Bronchial epithelial cell (primary cell): ENCODE measurements around the gene NUP93. TPM values are rescaled to one million over a fixed set of nuclear protein-coding genes. Genes with fewer than 3 reads are reported as not detected.
"Not testable (repeated sequence)": the region's sequence is repeated elsewhere in the genome, so short reads cannot be mapped to it uniquely, and the experiment has no call there.

Source experiments
- DNase-seq: peaks from one replicate; pipeline ENCODE4 v3.0.0-alpha.2; 2010; ENCODE audit warnings: low read depth
- FAIRE-seq: peaks from 2 replicates; lab custom pipeline; 2011; peaks lifted over from hg19 to GRCh38; lab: Jason Lieb, UNC
- H3K27me3 ChIP-seq: 2 replicates; pipeline ENCODE4 v1.5.1; 2011; ENCODE audit warnings: low read length; ENCODE audit not compliant: control insufficient read depth, insufficient read depth
- H3K36me3 ChIP-seq: 2 replicates; pipeline ENCODE4 v1.5.1; 2011; ENCODE audit warnings: low read length; ENCODE audit not compliant: control insufficient read depth, insufficient read depth
- H3K4me3 ChIP-seq: 2 replicates; pipeline ENCODE4 v1.5.1; 2011; ENCODE audit warnings: mild to moderate bottlenecking, low read depth, low read length, control low read depth
- total RNA-seq: library from RNA; depleted of rRNA; stranded (reverse); fragments of >200 nt; gene quantifications from 2 replicates; pipeline ENCODE4 v1.2.1, GENCODE V29; 2014
- TF ChIP-seq, protein P1 (sequence below): IDR thresholded peaks from 2 replicates; pipeline ENCODE4 v1.5.1; 2011; ENCODE audit warnings: mild to moderate bottlenecking, moderate library complexity, low read length, control low read depth, inconsistent platforms; ENCODE audit not compliant: insufficient read depth, severe bottlenecking

The NUP93 gene
- total RNA-seq, 1 donor from 2014 or later: 47.4 TPM

DNA sequence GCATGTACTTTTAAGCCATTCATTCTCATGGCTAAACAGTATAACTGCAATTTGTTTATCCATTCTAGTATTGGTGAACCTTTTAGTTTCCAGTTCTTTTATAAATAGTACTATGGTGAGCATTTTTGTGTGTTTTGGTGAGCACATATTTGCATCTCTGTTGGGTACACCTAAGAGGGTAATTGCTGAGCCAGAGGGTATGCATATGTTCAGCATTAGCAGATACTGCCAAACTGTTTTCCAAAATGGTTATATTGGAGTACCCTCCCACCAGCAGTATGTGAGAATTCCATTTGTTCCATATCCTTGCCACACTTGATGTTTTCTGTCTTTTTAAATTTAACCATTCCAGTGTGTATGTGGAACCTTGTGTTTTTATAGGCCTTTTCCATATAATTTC lies 81.0 kb downstream of the NUP93 start:
- H3K36me3 ChIP-seq: peaks cover 3% of the 10 kb centered on the region
- FAIRE-seq (no peak), DNase-seq (no peak)

GRCh38 chr16:56811602-56812001 lies 81.7 kb downstream of the NUP93 start:
- not testable (repeated sequence) for H3K4me3 ChIP-seq, FAIRE-seq, H3K27me3 ChIP-seq, H3K36me3 ChIP-seq, DNase-seq

More for the DNA sequence above, 81.0 kb downstream of the NUP93 start:
- H3K4me3 ChIP-seq: no peak overlapping the region
- TF ChIP-seq, protein P1, sequence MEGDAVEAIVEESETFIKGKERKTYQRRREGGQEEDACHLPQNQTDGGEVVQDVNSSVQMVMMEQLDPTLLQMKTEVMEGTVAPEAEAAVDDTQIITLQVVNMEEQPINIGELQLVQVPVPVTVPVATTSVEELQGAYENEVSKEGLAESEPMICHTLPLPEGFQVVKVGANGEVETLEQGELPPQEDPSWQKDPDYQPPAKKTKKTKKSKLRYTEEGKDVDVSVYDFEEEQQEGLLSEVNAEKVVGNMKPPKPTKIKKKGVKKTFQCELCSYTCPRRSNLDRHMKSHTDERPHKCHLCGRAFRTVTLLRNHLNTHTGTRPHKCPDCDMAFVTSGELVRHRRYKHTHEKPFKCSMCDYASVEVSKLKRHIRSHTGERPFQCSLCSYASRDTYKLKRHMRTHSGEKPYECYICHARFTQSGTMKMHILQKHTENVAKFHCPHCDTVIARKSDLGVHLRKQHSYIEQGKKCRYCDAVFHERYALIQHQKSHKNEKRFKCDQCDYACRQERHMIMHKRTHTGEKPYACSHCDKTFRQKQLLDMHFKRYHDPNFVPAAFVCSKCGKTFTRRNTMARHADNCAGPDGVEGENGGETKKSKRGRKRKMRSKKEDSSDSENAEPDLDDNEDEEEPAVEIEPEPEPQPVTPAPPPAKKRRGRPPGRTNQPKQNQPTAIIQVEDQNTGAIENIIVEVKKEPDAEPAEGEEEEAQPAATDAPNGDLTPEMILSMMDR: no peak
- no peaks in the 10 kb centered on the region for H3K27me3 ChIP-seq

DNA sequence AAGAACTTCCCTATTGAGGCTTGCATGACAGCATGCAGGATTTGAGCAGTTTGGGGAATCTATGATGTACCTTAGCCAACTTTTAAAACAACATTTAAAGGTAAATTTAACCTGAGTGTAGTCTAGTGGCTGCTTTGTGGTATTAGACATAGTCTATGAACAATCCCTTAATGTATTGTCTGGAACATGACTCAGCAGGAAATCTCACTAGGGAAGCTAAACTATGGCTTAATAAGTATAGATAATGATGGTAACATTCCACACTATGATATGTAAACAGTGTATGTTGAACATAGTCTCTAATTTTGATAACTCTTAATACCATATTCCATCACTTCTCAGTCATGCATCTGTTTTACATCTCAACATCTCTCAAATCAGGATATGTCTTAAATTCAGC lies 83.0 kb downstream of the NUP93 start:
- Histone ChIP-seq H3K27me3 (no peaks in the 10 kb centered on the region), H3K36me3 (no peaks in the 10 kb centered on the region), H3K4me3 (no peak overlapping the region)
- FAIRE-seq (no peak), DNase-seq (peak; percentile 81)
- TF ChIP-seq, protein P1: no peak

GRCh38 chr16:56814537-56815432 lies 84.9 kb downstream of the NUP93 start:
- H3K27me3 ChIP-seq: no peaks in the 10 kb centered on the region
- TF ChIP-seq, protein P1: no peak
- no peak overlapping the region for H3K4me3 ChIP-seq
- no peak for FAIRE-seq
- H3K36me3 ChIP-seq: peaks cover 1% of the 10 kb centered on the region
- DNase-seq: no peak

DNA sequence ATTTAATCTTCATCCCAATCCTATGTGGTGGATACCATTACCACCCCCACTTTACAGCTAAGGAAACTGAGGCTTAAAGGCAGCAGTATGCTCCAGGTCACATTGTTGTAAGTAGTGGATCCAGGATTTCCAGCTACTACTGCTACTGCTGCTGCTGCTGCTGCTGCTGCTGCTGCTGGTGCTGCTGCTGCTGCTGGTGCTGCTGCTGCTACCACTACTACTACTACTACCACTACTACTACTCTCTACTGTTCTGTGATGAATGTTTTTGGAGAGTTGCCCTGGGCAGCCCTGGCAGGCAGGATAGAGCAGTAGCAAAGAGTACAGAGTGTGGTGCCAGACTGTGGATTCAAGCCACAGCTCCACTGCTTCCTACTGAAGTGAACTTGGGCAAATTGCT lies 85.8 kb downstream of the NUP93 start:
- TF ChIP-seq, protein P1: no peak
- no peak for FAIRE-seq
- Histone ChIP-seq H3K36me3 (peaks cover 1% of the 10 kb centered on the region), H3K4me3 (no peak overlapping the region), H3K27me3 (no peaks in the 10 kb centered on the region)
- no peak for DNase-seq

GRCh38 chr16:56817056-56817455 lies 87.1 kb downstream of the NUP93 start:
- FAIRE-seq: no peak
- Histone ChIP-seq H3K36me3 (peaks cover 2% of the 10 kb centered on the region), H3K27me3 (no peaks in the 10 kb centered on the region), H3K4me3 (no peak overlapping the region)
- no peak for DNase-seq
- TF ChIP-seq, protein P1: no peak
